Small intestine (tissue), 7 donors: ENCODE measurements around the gene DCUN1D3. TPM values are rescaled to one million over a fixed set of nuclear protein-coding genes. Genes with fewer than 3 reads are reported as not detected.
"Not testable (repeated sequence)": the region's sequence is repeated elsewhere in the genome, so short reads cannot be mapped to it uniquely, and the experiment has no call there.

Experiments
- DNase-seq, 2 donors: peaks; one replicate each; pipeline versions ENCODE4 v3.0.0 to v3.0.0-alpha.2; 2013
- FAIRE-seq: peaks from 2 replicates; lab custom pipeline; 2012; peaks lifted over from hg19 to GRCh38; lab: Jason Lieb, UNC
- H3K27ac ChIP-seq, 3 donors: one replicate each; pipeline ENCODE4 v1.5.1; 2013; ENCODE audit warnings: low read length in 2 of 3, mild to moderate bottlenecking in 2 of 3, control low read depth in 1 of 3, inconsistent platforms in 1 of 3, low read depth in 1 of 3, moderate library complexity in 1 of 3
- H3K27me3 ChIP-seq, 3 donors: one replicate each; pipeline ENCODE4 v1.6.1; 2013; ENCODE audit warnings: low read length in 3 of 3, inconsistent platforms in 1 of 3; ENCODE audit not compliant: control insufficient read depth in 3 of 3, insufficient read depth in 3 of 3
- H3K36me3 ChIP-seq, 3 donors: one replicate each; pipeline ENCODE4 v1.6.1; 2013; ENCODE audit warnings: low read length in 3 of 3, inconsistent platforms in 1 of 3, low read depth in 1 of 3, mild to moderate bottlenecking in 1 of 3, moderate library complexity in 1 of 3; ENCODE audit not compliant: control insufficient read depth in 3 of 3, insufficient read depth in 2 of 3
- H3K4me1 ChIP-seq, 3 donors: one replicate each; pipeline ENCODE4 v1.6.1; 2013; ENCODE audit warnings: low read length in 2 of 3, inconsistent platforms in 1 of 3, low read depth in 1 of 3, mild to moderate bottlenecking in 1 of 3, moderate library complexity in 1 of 3; ENCODE audit not compliant: control insufficient read depth in 3 of 3, insufficient read depth in 2 of 3
- H3K4me3 ChIP-seq, 3 donors: one replicate each; pipeline ENCODE4 v1.5.1; 2013; ENCODE audit warnings: low read length in 3 of 3, control low read depth in 1 of 3, inconsistent platforms in 1 of 3, low read depth in 1 of 3, mild to moderate bottlenecking in 1 of 3, moderate library complexity in 1 of 3
- H3K9me3 ChIP-seq, 2 donors: one replicate each; pipeline ENCODE4 v1.6.1; 2013; ENCODE audit warnings: low read depth in 1 of 2, low read length in 1 of 2; ENCODE audit not compliant: control insufficient read depth in 2 of 2, insufficient read depth in 1 of 2
- WGBS, 3 donors: extraction: QIAGEN DNeasy Blood & Tissue Kit; methylation state at CpG; one replicate each; pipeline ENCODE4 v1.1.7; 2013; 5-methylcytosine and 5-hydroxymethylcytosine counted together
- polyA plus RNA-seq, 4 donors: library from polyadenylated mRNA; stranded (reverse) in 3 of 4; unstranded in 1 of 4; fragments of 200-250 nt in 3 of 4; fragments of 120-200 nt in 1 of 4; gene quantifications; one replicate each; pipeline versions ENCODE4 v1.2.1 to v1.2.3, GENCODE V29; 2013
- donor health status: healthy with polysubstance abuse.
- donor health status: control.
- donor health status: control.
- donor health status: Bipolar disorder and iron deficiency.
- donor health status: healthy.

DCUN1D3 gene
- polyA plus RNA-seq, 4 donors: 1.6 to 18.0 (median 3.8) TPM

- Histone ChIP-seq H3K27ac (no peak overlapping the region), H3K27me3 (no peaks in the 10 kb centered on the region), H3K36me3 (peaks cover 4 to 41% (median 6%) of the 10 kb centered on the region in 3 donors), H3K4me3 (no peak overlapping the region), H3K4me1 (peaks cover 7 to 12% (median 11%) of the 10 kb centered on the region in 3 donors), H3K9me3 (no peaks in the 10 kb centered on the region)
- no peak for DNase-seq
- no peak for FAIRE-seq
- 96 to 97% (median 96%) methylated on average over 21 of the region's 21 CpGs for WGBS, 3 donors
Measured at GRCh38 chr16:20862162-20862960, 37.8 kb downstream of the DCUN1D3 start.

GRCh38 chr16:20860995-20861394, 39.2 kb downstream of the DCUN1D3 start:
- not testable (repeated sequence) for FAIRE-seq, H3K27ac ChIP-seq, H3K4me1 ChIP-seq, DNase-seq, H3K9me3 ChIP-seq, H3K27me3 ChIP-seq, H3K4me3 ChIP-seq
- peaks cover 8 to 43% (median 11%) of the 10 kb centered on the region in 3 donors for H3K36me3 ChIP-seq
- 82 to 92% (median 91%) methylated on average over 3 to 4 of the region's 4 CpGs for WGBS, 3 donors

GRCh38 chr16:20860361-20860760, 39.8 kb downstream of the DCUN1D3 start:
- Histone ChIP-seq H3K27me3 (no peaks in the 10 kb centered on the region), H3K36me3 (peaks cover 8 to 46% (median 11%) of the 10 kb centered on the region in 3 donors), H3K4me3 (no peak overlapping the region), H3K9me3 (no peaks in the 10 kb centered on the region), H3K27ac (no peak overlapping the region), H3K4me1 (peaks cover 0 to under 1% (median under 1%) of the 10 kb centered on the region in 3 donors)
- DNase-seq (no peak), FAIRE-seq (no peak)
- 74 to 94% (median 88%) methylated on average over 4 of the region's 4 CpGs for WGBS, 3 donors

GRCh38 chr16:20859699-20860098, 40.5 kb downstream of the DCUN1D3 start:
- Histone ChIP-seq H3K27ac (no peak overlapping the region), H3K27me3 (no peaks in the 10 kb centered on the region), H3K4me3 (no peak overlapping the region), H3K36me3 (peaks cover 8 to 50% (median 11%) of the 10 kb centered on the region in 3 donors), H3K4me1 (no peaks in the 10 kb centered on the region), H3K9me3 (no peaks in the 10 kb centered on the region)
- WGBS, 3 donors: 79 to 96% (median 88%) methylated on average over 4 of the region's 4 CpGs
- DNase-seq (no peak), FAIRE-seq (no peak)

- no peak overlapping the region for H3K4me3 ChIP-seq
- H3K9me3 ChIP-seq: no peaks in the 10 kb centered on the region
- peaks cover 8 to 50% (median 11%) of the 10 kb centered on the region in 3 donors for H3K36me3 ChIP-seq
- no peaks in the 10 kb centered on the region for H3K27me3 ChIP-seq
- 85 to 100% (median 95%) methylated on average over 3 of the region's 3 CpGs for whole genome bisulfite sequencing, 3 donors
- H3K4me1 ChIP-seq: no peaks in the 10 kb centered on the region
- DNase-seq (no peak), FAIRE-seq (no peak)
- H3K27ac ChIP-seq: no peak overlapping the region
Measured at GRCh38 chr16:20859229-20859628, 40.9 kb downstream of the DCUN1D3 start.

- peaks cover 8 to 43% (median 14%) of the 10 kb centered on the region in 3 donors for H3K36me3 ChIP-seq
- DNase-seq: no peak
- WGBS, 3 donors: 73 to 91% (median 88%) methylated on average over 2 of the region's 2 CpGs
- no peak for FAIRE-seq
- no peak overlapping the region for H3K27ac ChIP-seq
- H3K27me3 ChIP-seq: no peaks in the 10 kb centered on the region
- no peaks in the 10 kb centered on the region for H3K9me3 ChIP-seq
- no peak overlapping the region for H3K4me3 ChIP-seq
- H3K4me1 ChIP-seq: no peaks in the 10 kb centered on the region
Measured at GRCh38 chr16:20857281-20857680, 42.9 kb downstream of the DCUN1D3 start.

GRCh38 chr16:20854963-20855362, 45.2 kb downstream of the DCUN1D3 start:
- peaks cover 0 to 7% (median 0%) of the 10 kb centered on the region in 3 donors for H3K4me1 ChIP-seq
- H3K4me3 ChIP-seq: no peak overlapping the region
- no peaks in the 10 kb centered on the region for H3K27me3 ChIP-seq
- H3K36me3 ChIP-seq: peaks cover 6 to 27% (median 11%) of the 10 kb centered on the region in 3 donors
- no peak overlapping the region for H3K27ac ChIP-seq
- WGBS, 3 donors: 93 to 94% (median 94%) methylated on average over 2 of the region's 2 CpGs
- no peaks in the 10 kb centered on the region for H3K9me3 ChIP-seq
- FAIRE-seq (no peak), DNase-seq (no peak)

GRCh38 chr16:20853981-20854620, 46.1 kb downstream of the DCUN1D3 start:
- peaks cover 0 to 7% (median 0%) of the 10 kb centered on the region in 3 donors for H3K4me1 ChIP-seq
- peaks cover 4 to 24% (median 7%) of the 10 kb centered on the region in 3 donors for H3K36me3 ChIP-seq
- WGBS, 3 donors: 85 to 95% (median 88%) methylated on average over 3 of the region's 3 CpGs
- no peaks in the 10 kb centered on the region for H3K9me3 ChIP-seq
- DNase-seq (no peak), FAIRE-seq (no peak)
- no peak overlapping the region for H3K27ac ChIP-seq
- no peak overlapping the region for H3K4me3 ChIP-seq
- no peaks in the 10 kb centered on the region for H3K27me3 ChIP-seq
